ENCODE measurements around the gene RNF39.

- TF ChIP-seq EZH2 (IDR thresholded peaks at IDR 0.05; ENCODE audit: borderline replicate concordance, low read length) (no peak), CTCF (IDR thresholded peaks at IDR 0.05; ENCODE audit: low read length) (no peak)
These were observed 16.2 kb upstream of the RNF39 start for GRCh38 chr6:30091577-30092381.

Data from OCI-LY1 (cell line).